ENCODE measurements around the gene TMEM130. TPM values are rescaled to one million over a fixed set of nuclear protein-coding genes. Genes with fewer than 3 reads are reported as not detected.

TMEM130 gene
- polyA plus RNA-seq, 3 donors, result 0.05 TPM; not detected in 2

- TF ChIP-seq, protein P1, sequence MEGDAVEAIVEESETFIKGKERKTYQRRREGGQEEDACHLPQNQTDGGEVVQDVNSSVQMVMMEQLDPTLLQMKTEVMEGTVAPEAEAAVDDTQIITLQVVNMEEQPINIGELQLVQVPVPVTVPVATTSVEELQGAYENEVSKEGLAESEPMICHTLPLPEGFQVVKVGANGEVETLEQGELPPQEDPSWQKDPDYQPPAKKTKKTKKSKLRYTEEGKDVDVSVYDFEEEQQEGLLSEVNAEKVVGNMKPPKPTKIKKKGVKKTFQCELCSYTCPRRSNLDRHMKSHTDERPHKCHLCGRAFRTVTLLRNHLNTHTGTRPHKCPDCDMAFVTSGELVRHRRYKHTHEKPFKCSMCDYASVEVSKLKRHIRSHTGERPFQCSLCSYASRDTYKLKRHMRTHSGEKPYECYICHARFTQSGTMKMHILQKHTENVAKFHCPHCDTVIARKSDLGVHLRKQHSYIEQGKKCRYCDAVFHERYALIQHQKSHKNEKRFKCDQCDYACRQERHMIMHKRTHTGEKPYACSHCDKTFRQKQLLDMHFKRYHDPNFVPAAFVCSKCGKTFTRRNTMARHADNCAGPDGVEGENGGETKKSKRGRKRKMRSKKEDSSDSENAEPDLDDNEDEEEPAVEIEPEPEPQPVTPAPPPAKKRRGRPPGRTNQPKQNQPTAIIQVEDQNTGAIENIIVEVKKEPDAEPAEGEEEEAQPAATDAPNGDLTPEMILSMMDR (IDR thresholded peaks at IDR 0.05), result peak; percentile 13
- Histone ChIP-seq H3K27ac (ENCODE audit: low read depth in 1 of 2, low read length in 2 of 2) (no peak overlapping the region), H3K4me1 (ENCODE audit: control insufficient read depth in 1 of 2, insufficient read depth in 2 of 2, low read length in 2 of 2) (peaks cover 14 to 18% of the 10 kb centered on the region in 2 donors), H3K9me3 (replicated peaks in 1 of 2; ENCODE audit: control insufficient read depth in 1 of 2, insufficient read depth in 1 of 2, low read length in 2 of 2) (no peaks in the 10 kb centered on the region), H3K4me2 (replicated peaks; ENCODE audit: extremely low read depth, low read length, poor library complexity, severe bottlenecking) (no peak overlapping the region), H2AFZ (ENCODE audit: insufficient read depth, low read depth, low read length, poor library complexity, severe bottlenecking) (no peak overlapping the region), H3K27me3 (ENCODE audit: control insufficient read depth in 2 of 2, insufficient read depth in 2 of 2, low read length in 2 of 2) (peaks cover 0 to 7% of the 10 kb centered on the region in 2 donors), H3K9ac (ENCODE audit: insufficient read depth, low read length, poor library complexity, severe bottlenecking) (no peak overlapping the region), H3K79me2 (ENCODE audit: insufficient read depth, low read length) (no peaks in the 10 kb centered on the region), H3K36me3 (replicated peaks in 1 of 2; ENCODE audit: control insufficient read depth in 1 of 2, insufficient read depth in 2 of 2, low read length in 2 of 2) (no peaks in the 10 kb centered on the region), H4K20me1 (ENCODE audit: insufficient read depth, low read length) (no peaks in the 10 kb centered on the region), H3K4me3 (replicated peaks in 1 of 3; ENCODE audit: low read depth in 2 of 3, low read length in 3 of 3) (no peak overlapping the region)
- intact Hi-C loops (cut with micrococcal nuclease), result no loop called here
- peaks cover 18 to 41% (median 32%) of the 10 kb centered on the region in 3 donors for H3K27me3 Mint-ChIP-seq (ENCODE audit: low read depth in 3 of 3)
- H3K27ac Mint-ChIP-seq, result no peak overlapping the region
- no peak for DNase-seq
- H3K36me3 Mint-ChIP-seq, result no peaks in the 10 kb centered on the region
- H3K4me1 Mint-ChIP-seq, result peaks cover 24% of the 10 kb centered on the region
- peaks cover 0 to 5% (median 0%) of the 10 kb centered on the region in 7 donors for H3K9me3 Mint-ChIP-seq
- H3K4me3 Mint-ChIP-seq, result no peak overlapping the region
- no CpG with 5 or more reads among the region's 4 CpGs for WGBS (ENCODE audit: insufficient coverage)
Observed at GRCh38 chr7:98862203-98862602, 7.6 kb downstream of the TMEM130 start.

- H3K4me1 Mint-ChIP-seq, result peaks cover 19% of the 10 kb centered on the region
- Histone ChIP-seq H3K4me1 (ENCODE audit: control insufficient read depth in 1 of 2, insufficient read depth in 2 of 2, low read length in 2 of 2) (peaks cover 12 to 15% of the 10 kb centered on the region in 2 donors), H2AFZ (ENCODE audit: insufficient read depth, low read depth, low read length, poor library complexity, severe bottlenecking) (no peak overlapping the region), H3K79me2 (ENCODE audit: insufficient read depth, low read length) (no peaks in the 10 kb centered on the region), H3K4me2 (replicated peaks; ENCODE audit: extremely low read depth, low read length, poor library complexity, severe bottlenecking) (no peak overlapping the region), H3K9ac (ENCODE audit: insufficient read depth, low read length, poor library complexity, severe bottlenecking) (no peak overlapping the region), H3K36me3 (replicated peaks in 1 of 2; ENCODE audit: control insufficient read depth in 1 of 2, insufficient read depth in 2 of 2, low read length in 2 of 2) (no peaks in the 10 kb centered on the region), H3K4me3 (replicated peaks in 1 of 3; ENCODE audit: low read depth in 2 of 3, low read length in 3 of 3) (no peak overlapping the region), H3K27ac (ENCODE audit: low read depth in 1 of 2, low read length in 2 of 2) (no peak overlapping the region), H3K9me3 (replicated peaks in 1 of 2; ENCODE audit: control insufficient read depth in 1 of 2, insufficient read depth in 1 of 2, low read length in 2 of 2) (no peaks in the 10 kb centered on the region), H4K20me1 (ENCODE audit: insufficient read depth, low read length) (no peaks in the 10 kb centered on the region), H3K27me3 (ENCODE audit: control insufficient read depth in 2 of 2, insufficient read depth in 2 of 2, low read length in 2 of 2) (no peaks in the 10 kb centered on the region)
- peak overlapping the region in 1 of 7 donors; percentile 18 for H3K27ac Mint-ChIP-seq
- H3K9me3 Mint-ChIP-seq, result peaks cover 0 to 5% (median 0%) of the 10 kb centered on the region in 7 donors
- no peaks in the 10 kb centered on the region for H3K36me3 Mint-ChIP-seq
- peak in 1 of 3 donors; percentile 25 for DNase-seq
- 44% methylated on average over 11 of the region's 12 CpGs for WGBS (ENCODE audit: insufficient coverage)
- intact Hi-C loops (cut with micrococcal nuclease), result no loop called here
- peaks cover 11 to 28% (median 18%) of the 10 kb centered on the region in 3 donors for H3K27me3 Mint-ChIP-seq (ENCODE audit: low read depth in 3 of 3)
- H3K4me3 Mint-ChIP-seq, result peak overlapping the region in 1 of 2 donors; percentile 16
- TF ChIP-seq, protein P1 (IDR thresholded peaks at IDR 0.05), result no peak
Observed at GRCh38 chr7:98860071-98860470, 9.7 kb downstream of the TMEM130 start.
